ENCODE measurements around the gene PCSK5. TPM values are rescaled to one million over a fixed set of nuclear protein-coding genes. Genes with fewer than 3 reads are reported as not detected.

Gene PCSK5
- total and polyA plus RNA-seq, 2 donors (not counting 3 experiments of a cell fraction or from before 2014, with no cell fraction given), result 2.6 to 4.8 TPM

- TF ChIP-seq MAX (IDR thresholded peaks at IDR 0.05; ENCODE audit: insufficient read depth, insufficient read length), result no peak
- no peak for TF ChIP-seq POLR2AphosphoS5 (IDR thresholded peaks at IDR 0.05; ENCODE audit: insufficient read depth, low read depth, low read length)
- TF ChIP-seq MYC (IDR thresholded peaks at IDR 0.05; ENCODE audit: low read depth, low read length), result no peak
- TF ChIP-seq EZH2 (IDR thresholded peaks at IDR 0.05; ENCODE audit: borderline replicate concordance, low read depth, low read length, severe bottlenecking), result no peak
- TF ChIP-seq FOS (IDR thresholded peaks at IDR 0.05; ENCODE audit: borderline replicate concordance, insufficient read depth, low read length), result no peak
- TF ChIP-seq POLR2A (IDR thresholded peaks at IDR 0.05; ENCODE audit: low read depth, low read length), result no peak
- no peak for TF ChIP-seq GATA2 (IDR thresholded peaks at IDR 0.05; ENCODE audit: insufficient read depth, insufficient read length, low read depth, low read length)
- TF ChIP-seq CTCF (IDR thresholded peaks at IDR 0.05; ENCODE audit: extremely low read depth in 1 of 2, insufficient read depth in 1 of 2, low read depth in 1 of 2, low read length in 2 of 2), result no peak
- TF ChIP-seq JUN (IDR thresholded peaks at IDR 0.05; ENCODE audit: borderline replicate concordance, insufficient read depth, insufficient read length, low read depth), result no peak
- CTCF ChIA-PET, result no interaction called here
- Histone ChIP-seq H3K27ac (ENCODE audit: insufficient read depth, low read depth, low read length) (no peak overlapping the region), H4K20me1 (replicated peaks; ENCODE audit: control insufficient read depth, extremely low read depth, insufficient read depth, low read length) (no peaks in the 10 kb centered on the region), H3K79me2 (ENCODE audit: control insufficient read depth, insufficient read depth, low read length) (no peaks in the 10 kb centered on the region), H3K4me2 (ENCODE audit: insufficient read depth, low read length) (no peak overlapping the region), H3K9me1 (replicated peaks; ENCODE audit: control insufficient read depth, extremely low read depth, insufficient read depth, low read length) (no peaks in the 10 kb centered on the region), H3K9ac (replicated peaks; ENCODE audit: extremely low read depth, insufficient read depth, low read length) (no peak overlapping the region), H3K36me3 (ENCODE audit: control insufficient read depth in 2 of 2, extremely low read depth in 1 of 2, insufficient read depth in 2 of 2, low read length in 2 of 2) (no peaks in the 10 kb centered on the region), H3K27me3 (ENCODE audit: control insufficient read depth in 2 of 2, insufficient read depth in 2 of 2, low read length in 2 of 2) (no peaks in the 10 kb centered on the region), H2AFZ (ENCODE audit: low read depth, low read length) (no peak overlapping the region), H3K9me3 (replicated peaks; ENCODE audit: control insufficient read depth, insufficient read depth, low read length) (no peaks in the 10 kb centered on the region), H3K4me1 (ENCODE audit: control insufficient read depth, extremely low read depth, insufficient read depth, low read length) (no peaks in the 10 kb centered on the region), H3K4me3 (replicated peaks in 1 of 3; ENCODE audit: insufficient read depth in 1 of 3, low read depth in 1 of 3, low read length in 3 of 3) (no peak overlapping the region)
- DNase-seq (ENCODE audit: low read depth, low spot score), result no peak
- BruUV-seq (replicated peaks), result no TSS peak
- no peak for FAIRE-seq
- dilution Hi-C loops (cut with MboI; ENCODE audit: extremely low pct_ligation_motif_present, low sequenced_read_pairs), result no loop called here
- intact Hi-C loops (cut with micrococcal nuclease), result no loop called here
- POLR2A ChIA-PET, result no interaction called here
Measured at GRCh38 chr9:75939536-75940111, 49.2 kb downstream of the PCSK5 start.
